HEK293T (cell line): ENCODE data around the gene LRRC4C.

Source experiments
- BHLHE40 ChIP-seq: fragments of 450-650 bp; IDR thresholded peaks from 2 replicates; pipeline ENCODE4 v1.6.1; 2016; ENCODE audit warnings: mild to moderate bottlenecking, moderate library complexity, borderline replicate concordance
- CTBP1 ChIP-seq: fragments of 450-650 bp; IDR thresholded peaks from 2 replicates; pipeline ENCODE4 v1.6.1; 2016; ENCODE audit warnings: borderline replicate concordance
- FOXA1 ChIP-seq: fragments of 450-650 bp; IDR thresholded peaks from 2 replicates; pipeline ENCODE4 v1.6.1; 2016; ENCODE audit warnings: mild to moderate bottlenecking
- FOXM1 ChIP-seq: fragments of 450-650 bp; IDR thresholded peaks from 2 replicates; pipeline ENCODE4 v1.6.1; 2017; ENCODE audit warnings: mild to moderate bottlenecking, borderline replicate concordance
- HDGF ChIP-seq: fragments of 450-650 bp; IDR thresholded peaks from 2 replicates; pipeline ENCODE4 v1.6.1; 2017; ENCODE audit warnings: antibody characterized with exemption, borderline replicate concordance
- L3MBTL2 ChIP-seq: fragments of 450-650 bp; conservative IDR thresholded peaks from 2 replicates; pipeline ENCODE4 v1.6.1; 2016; ENCODE audit warnings: mild to moderate bottlenecking
- NFRKB ChIP-seq: fragments of 450-650 bp; IDR thresholded peaks from 2 replicates; pipeline ENCODE4 v1.6.1; 2016; ENCODE audit warnings: mild to moderate bottlenecking, moderate library complexity
- SP1 ChIP-seq: fragments of 450-650 bp; IDR thresholded peaks from 2 replicates; pipeline ENCODE4 v1.6.1; 2017
- SUZ12 ChIP-seq: fragments of 450-650 bp; IDR thresholded peaks from 2 replicates; pipeline ENCODE4 v1.6.1; 2016; ENCODE audit warnings: mild to moderate bottlenecking
- ZNF384 ChIP-seq: fragments of 450-650 bp; IDR thresholded peaks from 2 replicates; pipeline ENCODE4 v1.6.1; 2016
- TF ChIP-seq, protein P1 (sequence below): fragments of 450-650 bp; IDR thresholded peaks from 2 replicates; pipeline ENCODE4 v1.6.1; 2016

DNA sequence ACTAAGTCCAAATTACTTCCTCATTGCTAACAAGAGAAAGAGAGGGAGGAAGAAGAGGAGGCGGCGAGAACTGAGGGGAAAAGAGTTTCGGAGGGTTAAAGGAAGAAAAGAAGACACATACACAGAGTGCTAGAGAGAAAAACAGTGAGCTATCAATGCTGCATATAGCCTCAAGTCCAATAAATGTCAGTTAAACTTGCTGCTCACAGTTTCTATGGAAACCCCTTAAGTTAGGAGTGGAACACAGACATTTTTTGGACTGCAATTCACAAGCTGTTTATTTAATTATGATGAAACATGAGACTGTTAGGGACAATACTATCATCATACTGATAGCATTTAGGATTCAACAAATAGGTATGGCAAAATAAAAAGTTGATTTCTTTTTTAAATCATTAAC is 1320.4 kb downstream of the LRRC4C start:
- no peak for TF ChIP-seq SUZ12
- no peak for TF ChIP-seq ZNF384
- no peak for TF ChIP-seq FOXM1
- no peak for TF ChIP-seq FOXA1
- no peak for TF ChIP-seq CTBP1
- TF ChIP-seq, protein P1, sequence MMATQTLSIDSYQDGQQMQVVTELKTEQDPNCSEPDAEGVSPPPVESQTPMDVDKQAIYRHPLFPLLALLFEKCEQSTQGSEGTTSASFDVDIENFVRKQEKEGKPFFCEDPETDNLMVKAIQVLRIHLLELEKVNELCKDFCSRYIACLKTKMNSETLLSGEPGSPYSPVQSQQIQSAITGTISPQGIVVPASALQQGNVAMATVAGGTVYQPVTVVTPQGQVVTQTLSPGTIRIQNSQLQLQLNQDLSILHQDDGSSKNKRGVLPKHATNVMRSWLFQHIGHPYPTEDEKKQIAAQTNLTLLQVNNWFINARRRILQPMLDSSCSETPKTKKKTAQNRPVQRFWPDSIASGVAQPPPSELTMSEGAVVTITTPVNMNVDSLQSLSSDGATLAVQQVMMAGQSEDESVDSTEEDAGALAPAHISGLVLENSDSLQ = no peak
- no peak for TF ChIP-seq SP1
- TF ChIP-seq HDGF = no peak
- TF ChIP-seq BHLHE40 = no peak
- TF ChIP-seq NFRKB = no peak
- TF ChIP-seq L3MBTL2 = no peak
